Stimulated activated CD4-positive, alpha-beta T cell treated with anti-CD3 and anti-CD28 coated beads, Interleukin-2, amount 100 ng/mL, for 24 hours (primary cell): ENCODE measurements around the gene TMEM139.

ENCODE experiments used
- DNase-seq, 2 donors: peaks; one replicate each; pipeline ENCODE4 v3.0.0-alpha.2; 2020

The TMEM139 gene

GRCh38 chr7:143329471-143330170 is 44.9 kb downstream of the TMEM139 start:
- DNase-seq = no peak

GRCh38 chr7:143331179-143331801 is 46.5 kb downstream of the TMEM139 start:
- no peak for DNase-seq

- no peak for DNase-seq
Observed at GRCh38 chr7:143334244-143334643, 49.5 kb downstream of the TMEM139 start.

- DNase-seq = no peak
Observed at GRCh38 chr7:143337216-143337615, 52.5 kb downstream of the TMEM139 start.
